Erythroblast (primary cell): ENCODE data around the gene GSTM2.

Experiments used
- GATA1 ChIP-seq: IDR thresholded peaks from 2 replicates; pipeline ENCODE4 v1.6.1; 2011; ENCODE audit warnings: low read depth, mild to moderate bottlenecking, control low read depth, low read length, moderate library complexity
- POLR2A ChIP-seq: IDR thresholded peaks from 2 replicates; pipeline ENCODE4 v1.6.1; 2011; ENCODE audit warnings: mild to moderate bottlenecking, low read length

GRCh38 chr1:109713636-109714035 is 45.8 kb downstream of the GSTM2 start:
- no peak for TF ChIP-seq POLR2A
- TF ChIP-seq GATA1 = no peak
